ENCODE data around the gene IGFALS. TPM values are rescaled to one million over a fixed set of nuclear protein-coding genes. Genes with fewer than 3 reads are reported as not detected.

The IGFALS gene
- total RNA-seq, 4 donors from 2014 or later = 0.42 to 2.4 (median 1.1) TPM

- Histone ChIP-seq H3K4me1 (peaks cover 11% of the 10 kb centered on the region), H3K4me3 (no peak overlapping the region), H3K36me3 (peaks cover 61% of the 10 kb centered on the region), H3K27ac (no peak overlapping the region), H3K9me3 (no peaks in the 10 kb centered on the region), H3K27me3 (no peaks in the 10 kb centered on the region)
- TF ChIP-seq CTCF (IDR thresholded peaks at IDR 0.05) (no peak), POLR2A (IDR thresholded peaks at IDR 0.05) (no peak), POLR2AphosphoS5 (IDR thresholded peaks at IDR 0.05) (no peak), EP300 (IDR thresholded peaks at IDR 0.05) (no peak)
- DNase-seq (ENCODE audit: low spot score in 2 of 2) = no peak
- 95% methylated on average over 14 of the region's 14 CpGs for WGBS
These were observed 40.7 kb downstream of the IGFALS start for GRCh38 chr16:1752853-1753252.

- no peak for TF ChIP-seq POLR2AphosphoS5 (IDR thresholded peaks at IDR 0.05)
- TF ChIP-seq CTCF (IDR thresholded peaks at IDR 0.05) = no peak
- TF ChIP-seq EP300 (IDR thresholded peaks at IDR 0.05) = no peak
- TF ChIP-seq POLR2A (IDR thresholded peaks at IDR 0.05) = no peak
- Histone ChIP-seq H3K27ac (no peak overlapping the region), H3K36me3 (peaks cover 65% of the 10 kb centered on the region), H3K4me3 (no peak overlapping the region), H3K4me1 (peaks cover 11% of the 10 kb centered on the region), H3K9me3 (no peaks in the 10 kb centered on the region), H3K27me3 (no peaks in the 10 kb centered on the region)
- 94% methylated on average over 16 of the region's 16 CpGs for WGBS
- no peak for DNase-seq (ENCODE audit: low spot score in 2 of 2)
These were observed 41.6 kb downstream of the IGFALS start for GRCh38 chr16:1751946-1752345.

- DNase-seq (ENCODE audit: low spot score in 2 of 2) = no peak
- H3K27me3 ChIP-seq = no peaks in the 10 kb centered on the region
- WGBS = 91% methylated on average over 23 of the region's 29 CpGs
- H3K36me3 ChIP-seq = peaks cover 85% of the 10 kb centered on the region
- no peak overlapping the region for H3K4me3 ChIP-seq
- H3K27ac ChIP-seq = no peak overlapping the region
- TF ChIP-seq POLR2AphosphoS5 (IDR thresholded peaks at IDR 0.05) (no peak), CTCF (IDR thresholded peaks at IDR 0.05) (no peak), POLR2A (IDR thresholded peaks at IDR 0.05) (no peak), EP300 (IDR thresholded peaks at IDR 0.05) (no peak)
- peaks cover 3% of the 10 kb centered on the region for H3K4me1 ChIP-seq
- H3K9me3 ChIP-seq = no peaks in the 10 kb centered on the region
These were observed 44.1 kb downstream of the IGFALS start for GRCh38 chr16:1749152-1750117.

- H3K27me3 ChIP-seq = no peaks in the 10 kb centered on the region
- no peaks in the 10 kb centered on the region for H3K9me3 ChIP-seq
- no peaks in the 10 kb centered on the region for H3K4me1 ChIP-seq
- TF ChIP-seq CTCF (IDR thresholded peaks at IDR 0.05) = no peak
- no peak for TF ChIP-seq POLR2AphosphoS5 (IDR thresholded peaks at IDR 0.05)
- TF ChIP-seq POLR2A (IDR thresholded peaks at IDR 0.05) = no peak
- no peak for TF ChIP-seq EP300 (IDR thresholded peaks at IDR 0.05)
- no peak overlapping the region for H3K4me3 ChIP-seq
- H3K36me3 ChIP-seq = peaks cover 93% of the 10 kb centered on the region
- H3K27ac ChIP-seq = no peak overlapping the region
- WGBS = 82% methylated on average over 8 of the region's 11 CpGs
- no peak for DNase-seq (ENCODE audit: low spot score in 2 of 2)
These were observed 45.6 kb downstream of the IGFALS start for GRCh38 chr16:1747934-1748333.

GRCh38 chr16:1746693-1747195 lies 46.8 kb downstream of the IGFALS start:
- Histone ChIP-seq H3K4me1 (no peaks in the 10 kb centered on the region), H3K4me3 (no peak overlapping the region), H3K27ac (no peak overlapping the region), H3K27me3 (no peaks in the 10 kb centered on the region), H3K36me3 (peaks cover 87% of the 10 kb centered on the region), H3K9me3 (no peaks in the 10 kb centered on the region)
- 88% methylated on average over 24 of the region's 31 CpGs for WGBS
- TF ChIP-seq POLR2A (IDR thresholded peaks at IDR 0.05) (no peak), EP300 (IDR thresholded peaks at IDR 0.05) (no peak)
- no peak for DNase-seq (ENCODE audit: low spot score in 2 of 2)

Measured in suprapubic skin (tissue), 4 donors.